AG09309 (cell line): ENCODE data around the gene C1QTNF1.
"Not testable (repeated sequence)": the region's sequence is repeated elsewhere in the genome, so short reads cannot be mapped to it uniquely, and the experiment has no call there.

Experiments
- DNase-seq: peaks from one replicate; pipeline ENCODE4 v3.0.0-alpha.2; 2010; ENCODE audit warnings: low read depth
- H3K4me3 ChIP-seq: 2 replicates; pipeline ENCODE4 v1.5.1; 2011; ENCODE audit warnings: mild to moderate bottlenecking, low read depth, low read length, moderate library complexity; ENCODE audit not compliant: control insufficient read depth
- TF ChIP-seq, protein P1 (sequence below): IDR thresholded peaks from 2 replicates; pipeline ENCODE4 v1.5.1; 2011; ENCODE audit warnings: mild to moderate bottlenecking, low read depth, low read length, inconsistent platforms; ENCODE audit not compliant: insufficient read depth, control insufficient read depth; ENCODE audit errors: missing control alignments

C1QTNF1 gene

DNA sequence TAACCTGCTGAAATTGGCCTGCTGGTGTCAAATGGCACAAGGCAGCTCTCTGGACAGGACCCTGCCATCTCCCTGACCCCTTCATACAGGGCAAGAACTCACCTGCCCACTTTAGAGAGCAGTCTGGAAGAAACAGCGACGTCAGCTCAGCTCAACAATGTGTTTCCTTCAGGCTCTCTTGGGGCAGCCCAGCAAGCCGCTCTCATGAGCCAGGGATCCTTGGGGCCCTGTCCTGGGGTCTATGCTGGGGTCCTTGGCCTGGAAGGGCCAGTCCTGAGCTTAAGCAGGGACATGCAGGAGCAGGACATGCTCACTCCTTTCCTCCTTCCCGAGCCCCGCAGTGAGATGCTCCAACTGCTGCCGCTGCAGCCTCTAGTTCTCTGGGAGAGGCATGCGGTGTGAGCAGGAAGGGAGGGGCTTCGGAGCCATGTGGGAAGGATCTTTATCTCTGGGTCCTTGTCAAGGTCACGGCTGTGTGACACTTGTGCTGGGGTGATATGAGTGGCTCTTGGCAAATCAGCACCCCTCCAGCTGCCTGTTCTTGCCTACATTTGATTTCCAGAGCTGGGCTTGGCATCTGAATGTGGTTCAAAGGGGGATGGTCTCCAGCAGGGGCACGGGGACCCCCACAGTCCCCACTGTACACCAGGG is 3.4 kb downstream of the C1QTNF1 start:
- no peak for DNase-seq
- TF ChIP-seq, protein P1, sequence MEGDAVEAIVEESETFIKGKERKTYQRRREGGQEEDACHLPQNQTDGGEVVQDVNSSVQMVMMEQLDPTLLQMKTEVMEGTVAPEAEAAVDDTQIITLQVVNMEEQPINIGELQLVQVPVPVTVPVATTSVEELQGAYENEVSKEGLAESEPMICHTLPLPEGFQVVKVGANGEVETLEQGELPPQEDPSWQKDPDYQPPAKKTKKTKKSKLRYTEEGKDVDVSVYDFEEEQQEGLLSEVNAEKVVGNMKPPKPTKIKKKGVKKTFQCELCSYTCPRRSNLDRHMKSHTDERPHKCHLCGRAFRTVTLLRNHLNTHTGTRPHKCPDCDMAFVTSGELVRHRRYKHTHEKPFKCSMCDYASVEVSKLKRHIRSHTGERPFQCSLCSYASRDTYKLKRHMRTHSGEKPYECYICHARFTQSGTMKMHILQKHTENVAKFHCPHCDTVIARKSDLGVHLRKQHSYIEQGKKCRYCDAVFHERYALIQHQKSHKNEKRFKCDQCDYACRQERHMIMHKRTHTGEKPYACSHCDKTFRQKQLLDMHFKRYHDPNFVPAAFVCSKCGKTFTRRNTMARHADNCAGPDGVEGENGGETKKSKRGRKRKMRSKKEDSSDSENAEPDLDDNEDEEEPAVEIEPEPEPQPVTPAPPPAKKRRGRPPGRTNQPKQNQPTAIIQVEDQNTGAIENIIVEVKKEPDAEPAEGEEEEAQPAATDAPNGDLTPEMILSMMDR, result no peak
- H3K4me3 ChIP-seq, result no peak overlapping the region

DNA sequence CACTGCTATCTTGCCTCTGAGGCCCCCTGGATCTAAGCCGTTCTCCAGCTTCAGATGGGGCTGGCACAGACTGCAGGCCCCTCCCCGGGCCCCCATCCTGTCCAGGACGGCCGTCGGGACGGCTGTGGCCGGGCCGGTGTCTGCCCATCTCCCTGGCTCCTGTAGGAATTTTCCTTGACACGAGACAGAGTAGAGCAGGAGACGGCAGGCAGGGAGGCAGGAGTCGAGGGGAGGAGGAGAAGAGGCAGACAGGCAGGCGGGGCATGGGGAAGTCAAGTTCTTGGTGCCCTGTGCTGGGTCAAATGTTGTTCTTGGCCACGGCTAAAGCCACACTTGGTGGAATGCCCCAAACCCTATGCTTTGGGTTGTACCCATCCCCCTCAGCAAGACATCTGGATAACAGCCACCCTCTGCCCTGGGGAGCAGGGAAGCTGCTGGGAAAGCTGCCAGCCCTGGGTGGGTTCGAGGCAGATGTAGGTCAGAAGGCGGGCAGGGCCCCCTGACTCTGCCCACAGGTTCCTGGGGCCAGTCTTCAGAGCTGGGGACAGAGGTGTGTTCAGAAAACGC is 4.0 kb downstream of the C1QTNF1 start:
- no peak overlapping the region for H3K4me3 ChIP-seq
- no peak for DNase-seq
- TF ChIP-seq, protein P1, result no peak

DNA sequence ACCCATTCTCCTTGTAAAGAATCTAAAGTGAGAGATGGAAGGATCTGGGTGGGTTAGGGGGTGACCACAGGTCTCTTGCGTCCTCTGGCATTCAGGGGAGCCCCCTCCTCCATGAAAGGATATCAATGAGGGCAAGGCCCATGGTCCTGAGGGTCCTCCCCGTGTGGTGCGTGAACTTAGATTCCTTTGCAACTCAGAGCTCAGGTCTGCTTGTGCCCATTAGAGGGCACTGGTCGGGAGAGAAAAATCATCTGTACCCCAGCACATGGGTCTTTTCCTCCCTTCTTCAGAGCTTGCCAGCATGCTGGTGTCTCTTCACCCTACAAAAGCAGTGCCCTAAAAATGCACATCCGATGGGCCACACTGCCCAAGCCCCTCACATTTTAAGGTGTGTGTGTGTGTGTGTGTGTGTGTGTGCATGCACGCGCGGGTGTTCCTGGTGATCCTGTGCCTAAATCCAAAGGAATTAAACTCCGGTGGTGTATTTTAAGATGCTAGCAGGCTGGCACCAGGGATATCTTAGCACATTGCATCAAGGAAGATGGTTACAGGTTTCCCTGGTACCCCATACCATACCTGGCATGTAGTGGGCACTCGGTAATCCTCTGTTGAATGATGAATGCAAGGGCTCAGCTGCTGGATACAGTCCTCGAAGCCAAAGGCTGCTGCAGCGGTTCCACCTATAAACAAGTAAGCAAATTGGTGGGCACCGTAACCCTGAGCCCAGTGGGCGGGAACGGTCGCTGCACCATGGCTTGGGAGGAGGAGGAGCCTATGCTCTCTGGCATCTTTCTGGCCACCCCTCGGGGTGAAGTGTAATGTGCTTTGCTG is 4.7 kb downstream of the C1QTNF1 start:
- DNase-seq, result no peak
- TF ChIP-seq, protein P1, result peak; percentile 29
- H3K4me3 ChIP-seq, result no peak overlapping the region

DNA sequence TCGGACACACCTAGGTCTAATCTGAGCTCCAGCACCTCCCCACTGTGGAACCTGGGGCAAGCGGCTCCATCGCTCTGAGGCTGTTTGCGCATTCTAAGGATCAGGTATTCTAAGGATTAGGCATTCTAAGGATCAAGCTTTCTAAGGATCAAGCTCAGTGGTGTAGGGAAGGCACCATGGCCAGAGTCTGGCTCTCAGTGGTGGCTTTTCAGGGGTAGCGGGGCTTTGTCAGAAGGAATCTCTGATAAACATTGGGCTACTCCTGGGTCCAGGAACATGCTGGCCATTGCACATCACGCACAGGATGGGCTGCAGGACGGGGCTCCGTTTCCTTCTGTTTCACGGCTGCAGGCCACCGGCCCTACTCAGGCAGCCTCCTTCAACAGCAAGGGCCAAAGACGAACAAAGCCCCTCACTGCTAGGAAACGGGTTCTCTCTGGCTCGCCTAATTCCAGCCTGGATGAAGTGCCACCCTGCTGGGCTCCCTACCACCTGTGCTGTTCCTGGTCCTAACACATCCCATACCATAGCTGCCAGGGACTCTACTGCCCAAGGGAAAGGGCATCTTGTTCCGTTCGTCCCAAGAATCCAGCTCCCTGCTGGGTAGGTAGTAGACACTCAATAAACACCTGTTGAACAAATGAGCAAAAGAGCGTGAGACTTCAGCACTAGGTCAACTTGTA is 5.5 kb downstream of the C1QTNF1 start:
- TF ChIP-seq, protein P1, result no peak
- H3K4me3 ChIP-seq, result no peak overlapping the region
- no peak for DNase-seq

DNA sequence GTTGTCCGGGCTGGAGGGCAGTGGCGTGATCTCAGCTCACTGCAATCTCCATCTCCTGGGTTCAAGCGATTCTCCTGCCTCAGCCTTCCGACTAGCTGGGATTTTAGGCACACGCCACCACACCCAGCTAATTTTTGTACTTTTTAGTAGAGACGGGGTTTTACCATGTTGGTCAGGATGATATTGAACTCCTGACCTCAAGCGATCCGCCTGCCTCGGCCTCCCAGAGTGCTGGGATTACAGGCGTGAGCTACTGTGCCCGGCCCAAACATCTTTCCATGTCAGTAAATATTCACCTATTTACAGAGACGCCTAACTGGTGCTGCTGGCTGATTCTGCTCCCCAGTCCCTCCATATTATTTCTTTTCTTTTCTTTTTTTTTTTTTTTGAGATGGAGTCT is 6.7 kb downstream of the C1QTNF1 start:
- H3K4me3 ChIP-seq, DNase-seq: not testable (repeated sequence)

DNA sequence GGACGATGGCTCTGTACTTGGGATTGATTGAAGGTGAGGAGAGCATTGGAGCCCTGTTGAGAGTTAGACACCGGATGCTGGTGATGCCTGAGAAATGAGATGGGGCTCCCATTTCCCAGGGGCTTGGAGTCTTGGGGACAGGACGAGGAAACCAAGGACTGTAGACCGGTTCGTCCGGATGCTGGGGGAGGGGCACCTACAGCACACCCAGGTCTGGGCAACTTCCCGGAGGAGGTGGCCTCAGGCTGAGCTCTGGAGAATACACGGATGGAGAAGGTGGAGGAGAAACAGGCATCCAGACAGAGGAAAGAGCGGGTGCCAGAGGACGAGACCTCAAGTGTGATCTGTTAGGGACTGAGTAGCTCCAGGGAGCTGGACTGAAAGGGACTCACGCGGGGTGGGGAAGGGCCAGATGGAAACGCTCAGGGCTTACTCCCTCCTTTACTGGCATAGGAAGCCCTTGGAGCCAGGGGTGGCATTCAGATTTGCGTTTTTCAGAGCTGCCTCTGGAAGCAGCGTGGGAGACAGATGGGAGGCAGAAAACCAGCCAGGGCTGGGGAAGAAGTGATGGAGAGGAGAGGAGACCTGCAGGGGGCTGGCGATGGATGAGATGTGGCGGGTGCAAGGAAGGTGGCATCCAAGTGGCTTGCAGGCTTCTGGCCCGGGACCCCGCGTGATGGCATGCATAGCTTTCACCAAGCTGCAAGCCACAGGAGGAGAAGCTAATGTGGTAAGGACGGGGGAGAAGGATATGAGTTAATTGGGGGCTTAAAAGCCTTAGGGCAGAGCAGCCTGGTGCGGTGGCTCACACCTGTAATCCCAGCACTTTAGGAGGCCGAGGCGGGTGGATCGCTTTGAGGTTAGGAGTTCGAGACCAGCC is 8.3 kb downstream of the C1QTNF1 start:
- no peak overlapping the region for H3K4me3 ChIP-seq
- TF ChIP-seq, protein P1, result no peak
- DNase-seq, result no peak
